Tibial nerve (tissue), 4 donors: ENCODE results near the gene GPC2. TPM values are rescaled to one million over a fixed set of nuclear protein-coding genes. Genes with fewer than 3 reads are reported as not detected.
"Not testable (repeated sequence)": the region's sequence is repeated elsewhere in the genome, so short reads cannot be mapped to it uniquely, and the experiment has no call there.

Experiments used
- DNase-seq, 2 donors: peaks; one replicate each; pipeline ENCODE4 v3.0.0-alpha.2; 2019; ENCODE audit warnings: low spot score in 2 of 2
- H3K27ac ChIP-seq, 4 donors: fragments of 200-600 bp; sonication (generic) in 3 of 4; one replicate each; pipeline ENCODE4 v1.5.1; 2017 to 2019; ENCODE audit warnings: mild to moderate bottlenecking in 1 of 4
- H3K27me3 ChIP-seq, 2 donors: fragments of 200-600 bp; sonication (generic) in 1 of 2; one replicate each; pipeline versions ENCODE4 v1.5.1 to v1.6.0; 2017 to 2019
- H3K36me3 ChIP-seq, 3 donors: fragments of 200-600 bp; sonication (generic); one replicate each; pipeline ENCODE4 v1.5.1; 2018 to 2019
- H3K4me1 ChIP-seq, 4 donors: fragments of 200-600 bp; sonication (generic) in 3 of 4; one replicate each; pipeline ENCODE4 v1.5.1; 2017 to 2019
- H3K4me3 ChIP-seq, 4 donors: fragments of 200-600 bp; sonication (generic) in 3 of 4; one replicate each; pipeline ENCODE4 v1.5.1; 2017 to 2019; ENCODE audit warnings: mild to moderate bottlenecking in 1 of 4, moderate library complexity in 1 of 4
- H3K9me3 ChIP-seq, 4 donors: fragments of 200-600 bp; sonication (generic) in 3 of 4; one replicate each; pipeline ENCODE4 v1.5.1; 2017 to 2019
- CTCF ChIP-seq, 5 experiments: fragments of 200-600 bp in 3 of 5; fragments of 450-650 bp in 2 of 5; sonication (generic) in 3 of 5; IDR thresholded peaks; one replicate each; pipeline ENCODE4 v1.5.1; 2016 to 2019; ENCODE audit warnings: antibody characterized with exemption in 5 of 5, mild to moderate bottlenecking in 3 of 5, moderate library complexity in 2 of 5
- EP300 ChIP-seq, 2 donors: sonication (generic); formaldehyde crosslinking; IDR thresholded peaks; one replicate each; pipeline ENCODE4 v1.6.1; 2017; ENCODE audit warnings: antibody characterized with exemption in 2 of 2, mild to moderate bottlenecking in 1 of 2
- POLR2A ChIP-seq, 2 donors: fragments of 450-650 bp; IDR thresholded peaks; one replicate each; pipeline ENCODE4 v1.6.1; 2017; ENCODE audit warnings: antibody characterized with exemption in 2 of 2, mild to moderate bottlenecking in 2 of 2, moderate library complexity in 2 of 2
- WGBS, 2 donors: methylation state at CpG; one replicate each; pipeline ENCODE4 v1.1.5; 2018; 5-methylcytosine and 5-hydroxymethylcytosine counted together
- total RNA-seq, 4 donors: library from RNA; depleted of rRNA; stranded (reverse); fragments of >200 nt; gene quantifications; one replicate each; pipeline ENCODE4 v1.1.0, GENCODE V29; 2016

GPC2 gene, protein sequence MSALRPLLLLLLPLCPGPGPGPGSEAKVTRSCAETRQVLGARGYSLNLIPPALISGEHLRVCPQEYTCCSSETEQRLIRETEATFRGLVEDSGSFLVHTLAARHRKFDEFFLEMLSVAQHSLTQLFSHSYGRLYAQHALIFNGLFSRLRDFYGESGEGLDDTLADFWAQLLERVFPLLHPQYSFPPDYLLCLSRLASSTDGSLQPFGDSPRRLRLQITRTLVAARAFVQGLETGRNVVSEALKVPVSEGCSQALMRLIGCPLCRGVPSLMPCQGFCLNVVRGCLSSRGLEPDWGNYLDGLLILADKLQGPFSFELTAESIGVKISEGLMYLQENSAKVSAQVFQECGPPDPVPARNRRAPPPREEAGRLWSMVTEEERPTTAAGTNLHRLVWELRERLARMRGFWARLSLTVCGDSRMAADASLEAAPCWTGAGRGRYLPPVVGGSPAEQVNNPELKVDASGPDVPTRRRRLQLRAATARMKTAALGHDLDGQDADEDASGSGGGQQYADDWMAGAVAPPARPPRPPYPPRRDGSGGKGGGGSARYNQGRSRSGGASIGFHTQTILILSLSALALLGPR
- 1 to 10 TPM; 1.1 to 3.1 (median 1.7) TPM for total RNA-seq

DNA sequence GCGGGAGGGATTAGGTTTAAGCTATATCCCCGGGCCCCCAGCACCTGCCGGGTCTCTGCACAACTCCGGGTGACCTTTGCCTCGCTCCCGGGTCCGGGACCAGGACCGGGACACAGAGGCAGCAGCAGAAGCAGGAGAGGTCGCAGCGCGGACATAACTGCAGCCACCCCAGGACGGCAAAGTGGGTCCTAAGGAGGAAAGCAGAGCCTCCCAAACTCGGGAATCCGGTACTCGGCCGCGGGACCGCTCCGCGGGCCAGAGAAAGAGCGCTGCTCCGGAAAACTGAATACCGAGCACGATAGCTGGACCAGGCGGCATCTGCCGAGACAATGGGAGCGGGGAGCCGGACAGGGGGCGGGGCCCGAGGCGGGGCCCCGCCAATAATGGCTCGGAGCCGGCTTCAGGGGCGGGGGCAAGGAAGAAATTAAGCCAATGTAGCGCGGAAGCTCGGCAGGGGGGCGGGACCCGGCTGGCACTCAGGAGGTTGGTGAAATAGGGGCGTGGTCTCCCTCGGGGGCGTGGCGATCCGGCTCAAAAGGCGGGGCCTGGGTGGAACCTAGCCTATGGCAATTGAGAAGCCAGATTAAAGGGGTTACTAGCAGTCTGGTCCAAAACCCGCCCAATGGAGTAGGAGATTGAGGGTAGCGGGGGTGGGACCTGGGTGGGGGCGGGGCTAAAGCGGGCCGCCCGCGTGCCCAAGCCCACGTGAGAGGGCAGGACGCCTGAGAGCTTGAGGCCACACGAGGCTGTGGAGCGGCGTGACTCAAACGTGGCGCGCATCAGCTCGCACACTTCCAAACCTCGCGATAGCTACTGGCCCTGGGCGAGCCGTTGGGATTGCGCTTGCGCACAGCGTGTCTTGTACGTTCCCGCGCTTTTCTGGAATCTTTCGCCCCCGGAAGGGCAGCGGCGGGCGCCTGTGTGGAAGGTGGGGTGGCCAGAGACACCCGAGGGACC, at the start of gene GPC2, which contains the start of gene STAG3:
Gene GPC2, minus strand, starts transcription at position 337 of the 957 bp plus-strand sequence. Its CDS starts 182 bp downstream, at position 155.
Gene STAG3, plus strand, starts transcription at position 874 of the 957 bp plus-strand sequence. CDS start 2,639 bp downstream, outside the sequence.
- WGBS, 2 donors = 4% methylated on average over 71 to 74 of the region's 78 CpGs
- H3K9me3 ChIP-seq = no peaks in the 10 kb centered on the region
- H3K27ac ChIP-seq = peak within 1 kb of the TSS in 3 of 4 donors; percentile 21 to 42 (median 29)
- no peaks in the 10 kb centered on the region for H3K36me3 ChIP-seq
- no peaks in the 10 kb centered on the region for H3K27me3 ChIP-seq
- peak in 1 of 2 donors; percentile 32 for TF ChIP-seq EP300 (IDR thresholded peaks at IDR 0.05)
- no peak for TF ChIP-seq CTCF (IDR thresholded peaks at IDR 0.05)
- peaks cover 0 to 18% (median 6%) of the 10 kb centered on the region in 4 donors for H3K4me1 ChIP-seq
- DNase-seq = peak; percentile 86 to 95
- H3K4me3 ChIP-seq = peak within 1 kb of the TSS; percentile 41 to 51 (median 46)

DNA sequence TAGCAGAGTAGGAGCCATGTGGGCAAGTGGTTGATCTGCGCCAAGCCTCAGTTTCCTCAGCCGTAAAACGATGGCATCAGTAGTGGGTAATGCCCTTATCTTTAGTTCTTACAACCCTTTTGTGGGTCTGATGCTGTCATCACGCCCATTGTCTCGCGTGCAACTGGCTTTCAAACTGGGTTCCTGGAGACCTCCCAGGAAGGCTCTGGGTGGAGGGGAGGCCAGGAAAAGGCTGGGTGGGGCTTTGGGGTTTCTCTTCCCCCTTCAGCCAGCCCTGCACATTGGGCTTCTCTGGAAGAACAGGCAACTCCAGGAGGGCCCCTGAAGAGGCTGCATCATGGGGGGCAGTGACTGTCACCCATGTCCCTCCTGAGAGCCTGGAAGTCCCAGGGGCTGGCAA, 47.7 kb upstream of the GPC2 start:
- H3K4me1 ChIP-seq, H3K9me3 ChIP-seq, H3K27ac ChIP-seq, H3K4me3 ChIP-seq, H3K27me3 ChIP-seq, DNase-seq: not testable (repeated sequence)
- WGBS, 2 donors = 83 to 90% methylated on average over 6 of the region's 6 CpGs
- peaks cover 0 to 62% (median 0%) of the 10 kb centered on the region in 3 donors for H3K36me3 ChIP-seq

GRCh38 chr7:100223376-100223927, 46.3 kb upstream of the GPC2 start:
- DNase-seq, H3K4me3 ChIP-seq, H3K27ac ChIP-seq, H3K9me3 ChIP-seq, H3K27me3 ChIP-seq, H3K4me1 ChIP-seq: not testable (repeated sequence)
- H3K36me3 ChIP-seq = peaks cover 0 to 71% (median 0%) of the 10 kb centered on the region in 3 donors
- 89 to 95% methylated on average over 12 to 17 of the region's 17 CpGs for WGBS, 2 donors

GRCh38 chr7:100222445-100223132, 45.4 kb upstream of the GPC2 start:
- Histone ChIP-seq H3K4me1 (no peaks in the 10 kb centered on the region), H3K27me3 (no peaks in the 10 kb centered on the region), H3K36me3 (peaks cover 0 to 67% (median 0%) of the 10 kb centered on the region in 3 donors), H3K9me3 (no peaks in the 10 kb centered on the region), H3K4me3 (no peak overlapping the region), H3K27ac (peak overlapping the region in 1 of 4 donors; percentile 80)
- TF ChIP-seq POLR2A (IDR thresholded peaks at IDR 0.05) = no peak
- TF ChIP-seq EP300 (IDR thresholded peaks at IDR 0.05) = no peak
- TF ChIP-seq CTCF (IDR thresholded peaks at IDR 0.05) = no peak
- no peak for DNase-seq
- WGBS, 2 donors = 87 to 89% methylated on average over 13 of the region's 13 CpGs

DNA sequence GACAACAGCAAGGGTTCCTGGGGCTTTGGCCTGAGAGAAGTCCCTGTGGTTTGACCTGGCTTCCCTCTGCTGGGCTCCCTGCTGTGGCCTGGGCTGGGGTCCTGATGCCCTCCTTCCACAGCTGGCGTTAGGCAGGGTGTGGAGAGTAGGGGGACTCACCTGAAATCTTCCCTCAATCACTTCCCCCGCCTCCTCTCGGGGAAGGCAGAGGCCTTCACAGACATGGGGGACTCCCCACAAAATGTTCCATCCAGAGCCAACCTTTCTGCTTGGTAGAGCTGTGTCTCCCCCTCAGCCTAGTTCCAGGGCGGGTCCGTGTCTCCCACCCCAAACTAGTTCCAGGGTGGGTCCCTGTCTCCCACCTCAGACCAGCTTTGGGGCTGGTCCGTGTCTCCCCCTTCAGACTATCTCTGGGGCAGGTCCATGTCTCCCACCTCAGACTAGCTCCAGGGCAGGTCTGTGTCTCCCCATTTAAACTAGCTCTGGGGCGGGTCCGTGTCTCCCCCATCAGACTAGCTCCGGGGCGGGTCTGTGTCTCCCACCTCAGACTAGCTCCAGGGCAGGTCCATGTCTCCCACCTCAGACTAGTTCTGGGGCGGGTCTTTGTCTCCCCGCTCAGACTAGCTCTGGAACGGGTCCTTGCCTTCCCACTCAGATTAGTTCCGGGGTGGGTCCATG, 44.7 kb upstream of the GPC2 start:
- Histone ChIP-seq H3K4me1 (no peaks in the 10 kb centered on the region), H3K27me3 (no peaks in the 10 kb centered on the region), H3K36me3 (peaks cover 0 to 61% (median 0%) of the 10 kb centered on the region in 3 donors), H3K27ac (peak overlapping the region in 1 of 4 donors; percentile 80), H3K9me3 (no peaks in the 10 kb centered on the region), H3K4me3 (peak overlapping the region in 1 of 4 donors; percentile 15)
- 88% methylated on average over 12 to 14 of the region's 14 CpGs for WGBS, 2 donors
- no peak for DNase-seq
- TF ChIP-seq POLR2A (IDR thresholded peaks at IDR 0.05) = no peak
- no peak for TF ChIP-seq CTCF (IDR thresholded peaks at IDR 0.05)
- TF ChIP-seq EP300 (IDR thresholded peaks at IDR 0.05) = no peak
